Thoracic aorta (tissue), 2 donors: ENCODE data around the gene PIEZO1. TPM values are rescaled to one million over a fixed set of nuclear protein-coding genes. Genes with fewer than 3 reads are reported as not detected.
A peak's percentile ranks its signal among the peaks of the same experiment; 100 is the strongest.

Experiments
- ATAC-seq: fragments of 150-250 bp; one replicate; pipeline ENCODE4 v1.8.0; 2017; ENCODE audit warnings: low read depth; ENCODE audit not compliant: insufficient number of reproducible peaks, low FRiP score
- DNase-seq: peaks from one replicate; pipeline ENCODE4 v3.0.0-alpha.2; 2020; ENCODE audit warnings: low spot score
- H3K27ac ChIP-seq, 2 donors: fragments of 200-600 bp; sonication (generic); 1 replicate in 1 of 2; 2 replicates in 1 of 2; pipeline ENCODE4 v1.5.1; 2016; ENCODE audit warnings: mild to moderate bottlenecking in 2 of 2, moderate library complexity in 2 of 2
- H3K27me3 ChIP-seq: fragments of 200-600 bp; sonication (generic); replicated peaks from 2 replicates; pipeline ENCODE4 v1.6.0; 2016; ENCODE audit warnings: mild to moderate bottlenecking; ENCODE audit not compliant: insufficient read depth
- H3K36me3 ChIP-seq: fragments of 200-600 bp; sonication (generic); one replicate; pipeline ENCODE4 v1.5.1; 2016
- H3K4me1 ChIP-seq, 2 donors: fragments of 200-600 bp; sonication (generic); 1 replicate in 1 of 2; 2 replicates in 1 of 2; pipeline versions ENCODE4 v1.5.1 to v1.6.0; 2016; ENCODE audit warnings: low read depth in 2 of 2, mild to moderate bottlenecking in 1 of 2; ENCODE audit not compliant: control insufficient read depth in 1 of 2
- H3K4me3 ChIP-seq: fragments of 200-600 bp; sonication (generic); 2 replicates; pipeline ENCODE4 v1.5.1; 2016; ENCODE audit warnings: mild to moderate bottlenecking
- H3K9me3 ChIP-seq: fragments of 200-600 bp; sonication (generic); 2 replicates; pipeline ENCODE4 v1.5.1; 2016
- total RNA-seq, 2 donors: library from RNA; depleted of rRNA; stranded (reverse); fragments of >200 nt; gene quantifications; one replicate each; pipeline versions ENCODE4 v1.1.0 to v1.2.3, GENCODE V29; 2016
- TF ChIP-seq, protein P1 (sequence below): fragments of 200-600 bp; sonication (generic); IDR thresholded peaks from one replicate; pipeline ENCODE4 v1.5.1; 2019; ENCODE audit warnings: antibody characterized with exemption

PIEZO1 gene
- total RNA-seq, 2 donors from 2014 or later = 108 to 179 TPM

DNA sequence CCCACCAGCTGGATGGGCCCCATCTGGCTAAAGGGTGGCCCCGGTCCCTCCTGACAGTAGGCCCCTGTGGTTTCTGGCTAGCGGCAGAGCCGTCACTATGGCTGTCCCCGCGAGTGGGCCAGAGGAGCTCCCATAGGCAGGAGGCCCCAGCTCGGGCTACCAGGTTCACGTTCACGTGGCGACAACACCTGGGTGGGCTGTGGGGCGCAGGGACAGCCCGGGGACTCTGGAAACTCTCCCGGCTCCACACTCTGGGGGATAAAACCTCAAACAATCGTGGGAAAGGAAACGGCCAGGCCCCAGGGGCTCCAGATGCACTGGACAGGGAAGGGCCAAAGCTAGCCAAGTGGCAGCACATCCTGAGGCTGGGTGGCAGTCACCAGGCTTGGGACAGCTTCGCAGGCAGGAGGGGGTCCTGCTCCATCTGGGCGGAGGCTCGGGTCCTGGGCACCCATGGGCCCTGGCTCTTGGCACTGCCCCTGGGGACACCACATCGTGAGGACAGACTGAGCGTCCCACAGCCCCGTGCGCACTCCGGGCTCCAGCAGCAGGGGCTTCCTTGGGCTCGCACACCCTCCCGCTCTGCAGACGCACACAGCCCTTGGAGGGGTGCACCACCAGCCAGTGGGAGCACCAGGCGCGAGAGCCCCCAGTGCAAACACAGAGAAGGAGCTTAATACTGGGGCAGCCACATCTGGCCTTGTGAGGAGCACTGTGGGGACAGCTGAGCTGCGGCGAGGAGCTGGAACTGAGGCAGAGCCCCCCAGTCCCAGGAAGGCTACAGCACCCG lies 83.2 kb downstream of the PIEZO1 start:
- H3K27ac ChIP-seq = no peak overlapping the region
- H3K4me3 ChIP-seq = peak overlapping the region; percentile 39
- no peaks in the 10 kb centered on the region for H3K27me3 ChIP-seq
- peaks cover 14% of the 10 kb centered on the region for H3K36me3 ChIP-seq
- ATAC-seq (no peak), DNase-seq (no peak)
- TF ChIP-seq, protein P1, sequence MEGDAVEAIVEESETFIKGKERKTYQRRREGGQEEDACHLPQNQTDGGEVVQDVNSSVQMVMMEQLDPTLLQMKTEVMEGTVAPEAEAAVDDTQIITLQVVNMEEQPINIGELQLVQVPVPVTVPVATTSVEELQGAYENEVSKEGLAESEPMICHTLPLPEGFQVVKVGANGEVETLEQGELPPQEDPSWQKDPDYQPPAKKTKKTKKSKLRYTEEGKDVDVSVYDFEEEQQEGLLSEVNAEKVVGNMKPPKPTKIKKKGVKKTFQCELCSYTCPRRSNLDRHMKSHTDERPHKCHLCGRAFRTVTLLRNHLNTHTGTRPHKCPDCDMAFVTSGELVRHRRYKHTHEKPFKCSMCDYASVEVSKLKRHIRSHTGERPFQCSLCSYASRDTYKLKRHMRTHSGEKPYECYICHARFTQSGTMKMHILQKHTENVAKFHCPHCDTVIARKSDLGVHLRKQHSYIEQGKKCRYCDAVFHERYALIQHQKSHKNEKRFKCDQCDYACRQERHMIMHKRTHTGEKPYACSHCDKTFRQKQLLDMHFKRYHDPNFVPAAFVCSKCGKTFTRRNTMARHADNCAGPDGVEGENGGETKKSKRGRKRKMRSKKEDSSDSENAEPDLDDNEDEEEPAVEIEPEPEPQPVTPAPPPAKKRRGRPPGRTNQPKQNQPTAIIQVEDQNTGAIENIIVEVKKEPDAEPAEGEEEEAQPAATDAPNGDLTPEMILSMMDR = no peak
- H3K9me3 ChIP-seq = no peaks in the 10 kb centered on the region
- H3K4me1 ChIP-seq = peaks cover 17 to 25% of the 10 kb centered on the region in 2 donors

GRCh38 chr16:88700636-88701482 lies 84.2 kb downstream of the PIEZO1 start:
- DNase-seq = peak; percentile 67
- peak overlapping the region; percentile 39 for H3K4me3 ChIP-seq
- no peak overlapping the region for H3K27ac ChIP-seq
- TF ChIP-seq, protein P1 = no peak
- H3K36me3 ChIP-seq = peaks cover 14% of the 10 kb centered on the region
- H3K9me3 ChIP-seq = no peaks in the 10 kb centered on the region
- H3K4me1 ChIP-seq = peaks cover 17 to 22% of the 10 kb centered on the region in 2 donors
- ATAC-seq = no peak
- H3K27me3 ChIP-seq = no peaks in the 10 kb centered on the region

DNA sequence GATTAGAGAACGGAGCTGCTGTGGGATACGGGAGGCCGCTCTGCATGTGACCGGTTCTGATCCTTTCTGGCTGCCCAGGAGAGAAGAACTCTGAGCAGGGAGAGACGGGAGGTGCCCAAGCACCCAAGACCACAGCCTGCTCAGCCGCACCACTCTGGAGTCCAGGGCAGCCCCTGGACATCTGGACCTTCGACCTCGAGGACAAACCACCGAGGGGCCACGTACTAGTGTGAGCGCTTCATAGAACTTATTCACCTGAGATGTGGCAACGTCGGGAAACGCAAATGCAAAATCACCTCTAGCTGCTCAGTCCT lies 84.7 kb downstream of the PIEZO1 start:
- H3K4me1 ChIP-seq = peaks cover 15 to 18% of the 10 kb centered on the region in 2 donors
- no peak overlapping the region for H3K4me3 ChIP-seq
- H3K27me3 ChIP-seq = no peaks in the 10 kb centered on the region
- TF ChIP-seq, protein P1 = no peak
- no peak for DNase-seq
- H3K27ac ChIP-seq = no peak overlapping the region
- peaks cover 14% of the 10 kb centered on the region for H3K36me3 ChIP-seq
- ATAC-seq = no peak
- no peaks in the 10 kb centered on the region for H3K9me3 ChIP-seq

DNA sequence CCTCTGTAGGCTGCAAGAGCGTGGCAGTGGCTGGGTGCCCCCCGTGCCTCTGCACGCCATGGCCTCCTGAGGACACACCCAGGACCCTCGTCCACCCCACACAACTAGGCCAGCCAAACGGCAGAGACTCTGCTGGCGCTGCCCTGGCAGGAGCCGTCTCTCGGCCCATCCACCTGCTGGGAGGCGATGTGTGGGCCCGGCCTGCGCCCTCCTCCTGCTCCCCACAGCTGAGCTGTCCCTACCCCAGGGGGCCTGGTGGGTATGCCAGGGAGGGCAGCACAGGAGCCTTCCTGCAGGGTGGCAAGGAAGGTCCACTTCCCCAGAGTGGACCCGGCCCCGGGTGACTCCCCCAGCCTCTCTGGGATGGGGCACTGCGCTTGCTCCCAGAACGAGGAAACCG lies 85.8 kb downstream of the PIEZO1 start:
- peaks cover 14% of the 10 kb centered on the region for H3K36me3 ChIP-seq
- H3K9me3 ChIP-seq = no peaks in the 10 kb centered on the region
- peaks cover 4 to 7% of the 10 kb centered on the region in 2 donors for H3K4me1 ChIP-seq
- H3K4me3 ChIP-seq = no peak overlapping the region
- no peaks in the 10 kb centered on the region for H3K27me3 ChIP-seq
- no peak overlapping the region for H3K27ac ChIP-seq
- TF ChIP-seq, protein P1 = no peak
- no peak for ATAC-seq
- no peak for DNase-seq

DNA sequence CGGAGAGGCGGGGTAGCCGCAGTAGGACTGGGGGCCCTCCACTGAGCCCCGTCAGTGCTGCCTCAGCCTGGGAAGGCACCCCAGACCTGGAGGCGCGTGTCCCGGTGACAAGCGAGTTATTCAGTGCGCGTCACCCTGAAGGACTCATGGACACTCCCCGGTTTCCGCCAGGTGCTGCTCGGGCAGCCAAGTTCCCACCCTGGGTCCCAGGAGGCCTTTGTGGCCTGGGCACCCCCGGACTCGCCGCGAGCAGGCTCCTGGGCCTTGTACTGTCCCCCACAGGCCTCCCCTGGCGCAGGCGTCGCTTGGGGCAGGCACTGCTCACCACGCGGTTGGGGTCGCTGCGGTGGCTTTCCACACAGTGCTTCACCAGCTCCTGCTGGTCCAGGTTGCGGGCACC lies 86.4 kb downstream of the PIEZO1 start:
- no peak overlapping the region for H3K27ac ChIP-seq
- H3K9me3 ChIP-seq = no peaks in the 10 kb centered on the region
- no peak overlapping the region for H3K4me3 ChIP-seq
- no peaks in the 10 kb centered on the region for H3K27me3 ChIP-seq
- peaks cover 3 to 6% of the 10 kb centered on the region in 2 donors for H3K4me1 ChIP-seq
- DNase-seq = no peak
- H3K36me3 ChIP-seq = peaks cover 14% of the 10 kb centered on the region
- no peak for ATAC-seq
- TF ChIP-seq, protein P1 = no peak
